Hematopoietic multipotent progenitor cell treated with erythropoietin and hydrocortisone succinate and interleukin-3 and kit ligand, for 17 days (in vitro differentiated cells): Measurements from ENCODE around the gene NUBPL.
"Not testable (repeated sequence)": the region's sequence is repeated elsewhere in the genome, so short reads cannot be mapped to it uniquely, and the experiment has no call there.

Experiments
- DNase-seq: peaks from one replicate; pipeline ENCODE4 v3.0.0-alpha.2; 2015; ENCODE audit warnings: low spot score

Gene NUBPL

DNA sequence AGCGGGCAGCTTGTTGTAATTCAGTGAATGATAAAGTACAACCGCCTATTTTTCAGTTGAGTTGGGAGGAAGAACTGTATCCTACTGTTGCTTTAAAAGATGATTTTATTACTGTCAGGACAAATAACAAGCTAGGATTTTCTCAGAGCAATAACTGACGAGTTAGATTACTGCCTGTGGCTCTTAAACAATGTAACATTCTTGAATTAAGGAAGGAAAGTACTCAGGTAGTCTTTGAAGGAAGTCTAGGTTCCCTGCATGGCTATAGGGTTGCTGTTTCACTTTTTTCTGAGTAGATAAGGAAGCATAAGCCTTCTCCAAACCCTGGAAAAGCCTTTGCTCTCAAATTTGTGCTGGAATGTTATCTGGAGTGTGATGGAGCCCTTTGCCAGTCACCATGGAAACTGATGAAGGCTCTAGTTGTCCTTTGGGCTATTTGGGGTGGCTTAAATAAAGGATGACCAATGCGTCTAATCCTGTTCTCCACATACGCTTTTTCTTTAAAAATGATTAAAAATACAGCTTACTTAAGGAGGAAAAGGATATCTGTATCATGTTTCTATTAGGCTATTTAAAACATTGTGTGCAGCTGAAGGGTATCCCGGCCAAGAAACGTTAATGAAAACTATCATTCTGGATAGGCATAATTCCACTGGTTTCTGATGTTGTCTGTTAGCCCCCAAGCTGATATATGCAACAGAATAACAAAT is 17.7 kb downstream of the NUBPL start:
- DNase-seq: no peak

GRCh38 chr14:31580234-31580633 is 19.0 kb downstream of the NUBPL start:
- DNase-seq: no peak

DNA sequence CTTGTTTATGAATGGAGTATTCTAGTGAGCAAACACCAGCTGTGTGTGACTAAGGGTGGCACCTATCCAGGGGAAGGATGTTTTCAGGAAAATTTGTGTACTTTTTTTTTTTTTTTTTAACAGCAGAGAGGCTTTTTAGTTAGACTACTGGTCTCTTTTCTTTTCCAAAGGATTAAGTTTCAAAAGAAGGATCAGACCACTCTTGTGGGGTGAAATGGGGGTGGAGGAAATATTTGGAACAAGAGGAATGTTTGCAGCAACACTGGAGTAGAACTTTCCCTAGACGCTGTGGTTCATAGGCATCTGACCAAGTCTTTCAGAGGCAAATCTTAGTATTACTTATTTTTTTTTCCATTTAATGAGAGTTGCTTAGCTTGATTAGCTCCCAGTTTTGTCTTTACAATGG is 21.1 kb downstream of the NUBPL start:
- DNase-seq: no peak

- no peak for DNase-seq
Measured at GRCh38 chr14:31582836-31583452, 21.7 kb downstream of the NUBPL start.

DNA sequence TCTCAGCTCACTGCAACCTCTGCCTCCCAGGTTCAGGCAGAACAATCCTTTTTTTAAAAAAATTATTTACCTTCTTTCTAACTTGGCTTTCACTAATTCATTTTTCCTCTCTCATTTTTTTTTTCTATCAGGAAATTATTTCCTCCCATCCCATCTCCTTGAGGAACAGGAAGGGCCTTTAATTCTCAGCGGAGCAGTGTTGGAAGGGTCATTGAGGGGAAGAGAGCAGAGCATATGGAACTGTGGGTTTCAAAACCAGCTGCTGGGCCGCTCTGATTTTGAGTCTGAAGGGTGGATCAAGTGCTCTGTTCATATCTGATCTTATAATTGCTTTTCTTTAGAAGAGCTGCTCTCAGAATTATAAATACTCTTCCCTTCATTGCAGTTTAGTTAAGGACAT is 29.0 kb downstream of the NUBPL start:
- DNase-seq: no peak

DNA sequence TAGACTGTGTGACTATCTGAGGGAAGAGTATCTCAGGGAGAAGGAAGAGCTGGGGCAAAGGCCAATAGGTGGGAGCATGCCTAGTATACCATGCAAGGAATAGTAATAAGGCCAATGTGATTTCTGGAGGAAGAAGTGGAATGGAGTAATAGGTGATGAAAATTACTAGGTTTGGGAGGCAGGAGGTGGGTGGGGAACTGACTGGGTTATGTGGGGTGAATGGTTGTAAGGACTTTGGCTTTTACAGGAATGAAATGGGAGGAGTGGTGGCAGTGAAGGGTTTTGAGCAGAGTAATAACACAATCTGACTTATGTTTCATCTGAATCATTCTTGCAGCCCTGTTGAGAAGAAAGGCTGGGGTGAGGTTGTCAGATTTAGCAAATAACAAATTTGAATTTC is 30.9 kb downstream of the NUBPL start:
- DNase-seq: no peak

GRCh38 chr14:31592631-31593030 is 31.4 kb downstream of the NUBPL start:
- no peak for DNase-seq

GRCh38 chr14:31596342-31597095 is 35.3 kb downstream of the NUBPL start:
- DNase-seq: no peak

GRCh38 chr14:31605702-31606101 is 44.5 kb downstream of the NUBPL start:
- no peak for DNase-seq

GRCh38 chr14:31611778-31612433 is 50.7 kb downstream of the NUBPL start:
- no peak for DNase-seq

GRCh38 chr14:31613188-31613587 is 52.0 kb downstream of the NUBPL start:
- no peak for DNase-seq

- not testable (repeated sequence) for DNase-seq
Measured at GRCh38 chr14:31618884-31619283, 57.7 kb downstream of the NUBPL start.

- DNase-seq: no peak
Measured at GRCh38 chr14:31619440-31619839, 58.2 kb downstream of the NUBPL start.

DNA sequence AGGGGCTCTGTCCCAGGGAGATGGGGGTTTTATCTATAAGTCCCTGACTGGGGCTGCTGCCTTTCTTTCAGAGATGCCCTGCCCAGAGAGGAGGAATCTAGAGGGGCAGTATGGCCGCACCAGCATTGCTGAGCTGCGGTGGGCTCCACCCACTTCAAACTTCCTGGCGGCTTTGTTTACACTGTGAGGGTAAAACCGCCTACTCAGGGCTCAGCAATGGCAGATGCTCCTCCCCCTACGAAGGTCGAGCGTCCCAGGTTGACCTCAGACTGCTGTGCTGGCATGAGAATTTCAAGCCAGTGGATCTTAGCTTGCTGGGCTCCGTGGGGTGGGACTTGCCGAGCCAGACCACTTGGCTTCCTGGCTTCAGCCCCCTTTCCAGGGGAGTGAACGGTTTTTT is 59.7 kb downstream of the NUBPL start:
- not testable (repeated sequence) for DNase-seq

- no peak for DNase-seq
Measured at GRCh38 chr14:31622060-31622459, 60.9 kb downstream of the NUBPL start.

- DNase-seq: not testable (repeated sequence)
Measured at GRCh38 chr14:31652900-31653299, 91.7 kb downstream of the NUBPL start.

DNA sequence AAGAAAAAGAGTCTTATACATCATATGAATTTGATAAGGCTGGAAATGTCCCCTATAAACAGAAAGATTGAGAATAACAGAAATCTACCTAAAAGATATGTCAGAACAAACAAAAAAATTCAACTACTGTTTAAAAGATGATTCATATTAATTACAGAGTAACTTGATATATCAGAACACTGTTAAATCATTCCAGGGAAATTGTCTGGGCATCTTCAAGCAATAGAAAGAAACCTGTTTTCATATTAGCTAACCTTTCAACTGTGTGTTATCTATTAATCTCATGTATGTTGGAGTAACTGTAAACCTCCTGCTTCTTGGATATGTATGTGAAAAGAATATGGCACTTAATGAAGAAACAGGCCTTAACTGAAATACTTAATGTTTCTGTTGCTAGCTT is 96.7 kb downstream of the NUBPL start:
- DNase-seq: no peak

DNA sequence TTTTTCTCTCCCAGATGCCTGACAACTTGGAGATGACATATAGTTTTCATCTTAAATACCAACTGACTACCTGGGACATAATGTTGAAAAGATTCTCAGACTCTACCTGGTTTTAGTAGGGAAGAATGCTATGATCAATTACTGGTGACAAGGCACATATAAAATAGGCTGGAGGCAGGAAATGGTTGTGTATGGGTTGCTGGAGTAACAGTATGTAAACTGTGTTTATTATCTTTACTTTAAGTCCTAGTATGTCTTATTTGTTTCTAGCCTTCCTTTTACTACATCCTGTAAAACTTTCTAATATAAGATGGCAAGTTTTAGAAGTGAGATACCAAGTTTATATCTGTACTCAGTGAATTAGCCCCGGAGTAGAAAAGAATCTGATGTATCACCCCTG is 98.1 kb downstream of the NUBPL start:
- no peak for DNase-seq

GRCh38 chr14:31660191-31660590 is 99.0 kb downstream of the NUBPL start:
- DNase-seq: no peak

DNA sequence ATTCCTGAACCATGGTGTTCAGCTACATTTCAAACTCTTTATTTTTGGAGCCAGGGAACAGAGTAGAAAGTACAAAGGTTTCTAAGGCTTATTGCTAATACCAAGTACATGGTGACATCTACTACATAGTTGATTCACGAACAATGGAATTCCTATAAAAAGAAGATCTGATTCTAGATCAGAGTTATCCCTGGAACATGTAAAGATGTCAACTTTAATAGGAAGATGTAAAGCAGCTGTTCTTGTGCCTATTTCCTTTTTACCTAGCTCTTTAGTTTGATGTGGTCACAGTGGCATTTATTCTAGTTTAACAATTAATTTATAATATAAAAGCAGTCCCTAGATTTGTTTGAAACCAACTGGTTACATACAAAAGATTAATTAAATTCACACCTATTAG is 99.5 kb downstream of the NUBPL start:
- DNase-seq: no peak

DNA sequence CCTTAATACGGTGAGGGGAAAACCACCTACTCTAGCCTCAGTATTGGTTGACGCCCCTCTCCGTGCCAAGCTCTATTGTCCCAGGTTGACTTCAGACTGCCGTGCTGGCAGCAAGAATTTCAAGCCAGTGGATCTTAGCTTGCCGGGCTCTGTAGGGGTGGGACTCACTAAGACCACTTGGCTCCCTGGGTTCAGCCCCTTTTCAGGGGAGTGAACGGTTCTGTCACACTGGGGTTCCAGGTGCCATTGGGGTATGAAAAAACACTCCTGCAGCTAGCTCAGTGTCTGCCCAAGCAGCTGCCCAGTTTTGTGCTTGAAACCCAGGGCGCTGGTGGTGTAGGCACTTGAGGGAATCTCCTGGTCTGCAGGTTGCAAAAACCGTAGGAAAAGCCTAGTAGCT is 107.1 kb downstream of the NUBPL start:
- DNase-seq: no peak

DNA sequence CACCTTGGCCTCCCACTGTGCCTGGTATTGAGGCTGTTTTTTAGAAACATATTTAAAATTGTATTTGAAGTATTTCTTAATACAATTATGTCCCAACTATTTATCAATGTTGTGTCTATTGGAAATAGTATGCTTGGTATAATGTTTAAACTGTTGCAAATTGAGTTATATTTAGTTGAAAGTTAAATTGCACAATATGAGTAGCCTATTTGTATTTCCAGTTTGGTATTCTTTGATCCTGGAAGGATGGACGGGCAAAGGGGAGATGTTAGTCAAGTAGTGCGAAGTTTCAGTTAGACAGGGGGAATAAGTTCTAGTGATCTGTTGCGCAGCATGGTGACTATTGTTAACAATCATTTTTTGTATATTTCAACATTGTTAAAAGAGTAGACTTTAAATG is 111.5 kb downstream of the NUBPL start:
- DNase-seq: no peak

- no peak for DNase-seq
Measured at GRCh38 chr14:31677052-31677451, 115.8 kb downstream of the NUBPL start.
